HepG2 (cell line): ENCODE data around the gene CAD. TPM values are rescaled to one million over a fixed set of nuclear protein-coding genes. Genes with fewer than 3 reads are reported as not detected.

Experiments
- AHR ChIP-seq: IDR thresholded peaks from 2 replicates; pipeline ENCODE4 v1.6.1; 2018; ENCODE audit warnings: missing genetic modification reagents, missing compliant biosample characterization
- ARNT ChIP-seq: fragments of 450-650 bp; IDR thresholded peaks from 2 replicates; pipeline ENCODE4 v1.6.1; 2017
- CBFB ChIP-seq: sonication (generic); formaldehyde crosslinking; IDR thresholded peaks from 2 replicates; pipeline ENCODE4 v1.4.0; 2020; ENCODE audit warnings: missing genetic modification reagents
- CHD2 ChIP-seq: IDR thresholded peaks from 2 replicates; pipeline ENCODE4 v1.6.1; 2011; ENCODE audit warnings: low read depth, low read length, improper control_type of control experiment
- GTF2F1 ChIP-seq: fragments of 150-350 bp; IDR thresholded peaks from 2 replicates; pipeline ENCODE4 v1.6.1; 2014; ENCODE audit warnings: low read length
- MBD4 ChIP-seq: IDR thresholded peaks from 2 replicates; pipeline ENCODE4 v1.6.1; 2012; ENCODE audit warnings: low read length, inconsistent platforms, borderline replicate concordance
- MED8 ChIP-seq: sonication (generic); formaldehyde crosslinking; IDR thresholded peaks from 2 replicates; pipeline ENCODE4 v1.8.1; 2023; ENCODE audit warnings: mild to moderate bottlenecking, missing genetic modification reagents; ENCODE audit not compliant: insufficient replicate concordance
- MTA1 ChIP-seq: sonication (generic); formaldehyde crosslinking; IDR thresholded peaks from 2 replicates; pipeline ENCODE4 v1.4.0; 2020; ENCODE audit warnings: missing genetic modification reagents, mild to moderate bottlenecking, borderline replicate concordance
- POLR2AphosphoS2 ChIP-seq: IDR thresholded peaks from 2 replicates; pipeline ENCODE4 v1.6.1; 2011; ENCODE audit warnings: low read depth, low read length, improper control_type of control experiment
- RAD21 ChIP-seq: fragments of 450-650 bp; formaldehyde crosslinking; IDR thresholded peaks from 2 replicates; pipeline ENCODE4 v1.5.0; 2020; ENCODE audit warnings: mild to moderate bottlenecking
- SIX1 ChIP-seq: sonication (generic); formaldehyde crosslinking; IDR thresholded peaks from 2 replicates; pipeline ENCODE4 v1.4.0; 2020; ENCODE audit warnings: missing genetic modification reagents, borderline replicate concordance
- SMC3 ChIP-seq: IDR thresholded peaks from 2 replicates; pipeline ENCODE4 v1.6.1; 2011; ENCODE audit warnings: low read length, improper control_type of control experiment
- SRSF4 ChIP-seq: fragments of 200-400 bp; formaldehyde crosslinking; IDR thresholded peaks from one replicate; pipeline ENCODE4 v1.6.1; 2018; ENCODE audit warnings: mild to moderate bottlenecking, low read depth, low read length, moderate library complexity; ENCODE audit not compliant: poor library complexity, severe bottlenecking
- TCF7 ChIP-seq: sonication (generic); IDR thresholded peaks from 2 replicates; pipeline ENCODE4 v1.6.1; 2016; ENCODE audit warnings: antibody characterized with exemption, low read depth
- TEAD3 ChIP-seq: optimal IDR thresholded peaks from 2 replicates; pipeline ENCODE3; 2016; ENCODE audit warnings: borderline replicate concordance
- ZBTB38 ChIP-seq: sonication (generic); formaldehyde crosslinking; IDR thresholded peaks from 2 replicates; pipeline ENCODE4 v1.5.1; 2020; ENCODE audit warnings: mild to moderate bottlenecking, missing genetic modification reagents
- ZFP36L1 ChIP-seq: sonication (generic); formaldehyde crosslinking; IDR thresholded peaks from 2 replicates; pipeline ENCODE4 v1.8.0; 2022; ENCODE audit warnings: mild to moderate bottlenecking, missing genetic modification reagents, moderate library complexity
- ZNF136 ChIP-seq: sonication (generic); formaldehyde crosslinking; IDR thresholded peaks from 2 replicates; pipeline ENCODE4 v1.8.1; 2022; ENCODE audit warnings: low read depth, mild to moderate bottlenecking, moderate library complexity, missing genetic modification reagents
- ZNF180 ChIP-seq: sonication (generic); formaldehyde crosslinking; IDR thresholded peaks from 2 replicates; pipeline ENCODE4 v1.4.0; 2020; ENCODE audit warnings: low read depth, missing genetic modification reagents, borderline replicate concordance
- ZNF326 ChIP-seq: sonication (generic); formaldehyde crosslinking; IDR thresholded peaks from 2 replicates; pipeline ENCODE4 v1.4.0; 2020; ENCODE audit warnings: missing genetic modification reagents, borderline replicate concordance
- ZNF343 ChIP-seq: sonication (generic); formaldehyde crosslinking; IDR thresholded peaks from 2 replicates; pipeline ENCODE4 v1.4.0; 2020; ENCODE audit warnings: mild to moderate bottlenecking, missing genetic modification reagents
- ZNF776 ChIP-seq: sonication (generic); formaldehyde crosslinking; IDR thresholded peaks from 2 replicates; pipeline ENCODE4 v1.4.0; 2020; ENCODE audit warnings: mild to moderate bottlenecking, missing genetic modification reagents
- ZNF816 ChIP-seq: sonication (generic); formaldehyde crosslinking; IDR thresholded peaks from 2 replicates; pipeline ENCODE4 v1.8.0; 2022; ENCODE audit warnings: missing genetic modification reagents, mild to moderate bottlenecking, borderline replicate concordance
- ZNF83 ChIP-seq: sonication (generic); formaldehyde crosslinking; IDR thresholded peaks from 2 replicates; pipeline ENCODE4 v1.4.0; 2020; ENCODE audit warnings: missing genetic modification reagents, mild to moderate bottlenecking, borderline replicate concordance
- ZNF850 ChIP-seq: sonication (generic); formaldehyde crosslinking; conservative IDR thresholded peaks from 2 replicates; pipeline ENCODE4 v1.9.0; 2021; ENCODE audit warnings: mild to moderate bottlenecking, missing genetic modification reagents
- polyA plus RNA-seq, 8 experiments: library from polyadenylated mRNA; depleted of rRNA in 3 of 8; stranded (reverse) in 7 of 8; unstranded in 1 of 8; fragments of >200 nt; fragmentation: Illumina TruSeq in 4 of 8; extraction: Trizol in 4 of 8; gene quantifications; 2 replicates each; pipeline versions ENCODE4 v1.2.1 to v1.2.3, GENCODE V29; 2011 to 2016; ENCODE audit warnings: low read depth in 4 of 8, missing spikeins in 1 of 8, mixed read lengths in 1 of 8; ENCODE audit not compliant: insufficient read depth in 1 of 8
- total RNA-seq, 5 experiments: library from RNA; depleted of rRNA; stranded (reverse); fragments of >200 nt; fragmentation: Illumina TruSeq; extraction: Trizol; gene quantifications; 2 replicates each; pipeline ENCODE4 v1.2.3, GENCODE V29; 2016; ENCODE audit warnings: low read depth in 1 of 5
- TF ChIP-seq, protein P1 (sequence below): sonication (generic); formaldehyde crosslinking; IDR thresholded peaks from 2 replicates; pipeline ENCODE4 v1.4.0; 2020; ENCODE audit warnings: missing genetic modification reagents, mild to moderate bottlenecking, borderline replicate concordance
- TF ChIP-seq, protein P2 (sequence below): sonication (generic); formaldehyde crosslinking; IDR thresholded peaks from 2 replicates; pipeline ENCODE4 v1.5.1; 2020; ENCODE audit warnings: missing genetic modification reagents, mild to moderate bottlenecking, borderline replicate concordance
- TF ChIP-seq, protein P3 (sequence below): sonication (generic); formaldehyde crosslinking; IDR thresholded peaks from 2 replicates; pipeline ENCODE4 v1.9.0; 2021; ENCODE audit warnings: missing genetic modification reagents, mild to moderate bottlenecking, borderline replicate concordance

Gene CAD
- total and polyA plus RNA-seq, 2 of the 13 experiments (the other 11 are each of a cell fraction or from before 2014, with no cell fraction given), result 21.7 to 37.0 TPM

- TF ChIP-seq ZNF776, result 0 out of 2 replicates have a peak, but pooled peaks have one; percentile 60
- TF ChIP-seq ZNF136 (CRISPR knock-in tag), result no peak
- TF ChIP-seq SMC3, result no peak
- TF ChIP-seq TEAD3, result peak; percentile 19
- TF ChIP-seq, protein P1, sequence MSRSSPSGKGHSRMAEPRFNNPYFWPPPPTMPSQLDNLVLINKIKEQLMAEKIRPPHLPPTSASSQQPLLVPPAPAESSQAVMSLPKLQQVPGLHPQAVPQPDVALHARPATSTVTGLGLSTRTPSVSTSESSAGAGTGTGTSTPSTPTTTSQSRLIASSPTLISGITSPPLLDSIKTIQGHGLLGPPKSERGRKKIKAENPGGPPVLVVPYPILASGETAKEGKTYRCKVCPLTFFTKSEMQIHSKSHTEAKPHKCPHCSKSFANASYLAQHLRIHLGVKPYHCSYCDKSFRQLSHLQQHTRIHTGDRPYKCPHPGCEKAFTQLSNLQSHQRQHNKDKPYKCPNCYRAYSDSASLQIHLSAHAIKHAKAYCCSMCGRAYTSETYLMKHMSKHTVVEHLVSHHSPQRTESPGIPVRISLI (CRISPR knock-in tag), result no peak
- TF ChIP-seq ZNF816, result no peak
- TF ChIP-seq GTF2F1, result no peak
- no peak; the same call in 1 of the 2 replicates for TF ChIP-seq ZNF343 (CRISPR knock-in tag)
- TF ChIP-seq, protein P2, sequence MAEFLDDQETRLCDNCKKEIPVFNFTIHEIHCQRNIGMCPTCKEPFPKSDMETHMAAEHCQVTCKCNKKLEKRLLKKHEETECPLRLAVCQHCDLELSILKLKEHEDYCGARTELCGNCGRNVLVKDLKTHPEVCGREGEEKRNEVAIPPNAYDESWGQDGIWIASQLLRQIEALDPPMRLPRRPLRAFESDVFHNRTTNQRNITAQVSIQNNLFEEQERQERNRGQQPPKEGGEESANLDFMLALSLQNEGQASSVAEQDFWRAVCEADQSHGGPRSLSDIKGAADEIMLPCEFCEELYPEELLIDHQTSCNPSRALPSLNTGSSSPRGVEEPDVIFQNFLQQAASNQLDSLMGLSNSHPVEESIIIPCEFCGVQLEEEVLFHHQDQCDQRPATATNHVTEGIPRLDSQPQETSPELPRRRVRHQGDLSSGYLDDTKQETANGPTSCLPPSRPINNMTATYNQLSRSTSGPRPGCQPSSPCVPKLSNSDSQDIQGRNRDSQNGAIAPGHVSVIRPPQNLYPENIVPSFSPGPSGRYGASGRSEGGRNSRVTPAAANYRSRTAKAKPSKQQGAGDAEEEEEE (CRISPR knock-in tag), result no peak
- TF ChIP-seq ZFP36L1 (CRISPR knock-in tag), result no peak
- TF ChIP-seq ARNT, result no peak
- no peak for TF ChIP-seq ZNF83 (CRISPR knock-in tag)
- TF ChIP-seq MBD4, result no peak
- no peak; the same call in 1 of the 2 replicates for TF ChIP-seq RAD21 (CRISPR knock-in tag)
- TF ChIP-seq TCF7, result no peak
- TF ChIP-seq MED8 (CRISPR knock-in tag), result no peak
- TF ChIP-seq MTA1 (CRISPR knock-in tag), result no peak; the same call in 1 of the 2 replicates
- no peak for TF ChIP-seq SRSF4
- TF ChIP-seq, protein P3, sequence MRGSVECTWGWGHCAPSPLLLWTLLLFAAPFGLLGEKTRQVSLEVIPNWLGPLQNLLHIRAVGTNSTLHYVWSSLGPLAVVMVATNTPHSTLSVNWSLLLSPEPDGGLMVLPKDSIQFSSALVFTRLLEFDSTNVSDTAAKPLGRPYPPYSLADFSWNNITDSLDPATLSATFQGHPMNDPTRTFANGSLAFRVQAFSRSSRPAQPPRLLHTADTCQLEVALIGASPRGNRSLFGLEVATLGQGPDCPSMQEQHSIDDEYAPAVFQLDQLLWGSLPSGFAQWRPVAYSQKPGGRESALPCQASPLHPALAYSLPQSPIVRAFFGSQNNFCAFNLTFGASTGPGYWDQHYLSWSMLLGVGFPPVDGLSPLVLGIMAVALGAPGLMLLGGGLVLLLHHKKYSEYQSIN (CRISPR knock-in tag), result no peak
- 0 out of 2 replicates have a peak, but pooled peaks have one; percentile 57 for TF ChIP-seq CBFB (CRISPR knock-in tag)
- TF ChIP-seq AHR (CRISPR knock-in tag), result 0 out of 2 replicates have a peak, but pooled peaks have one; percentile 27
- no peak for TF ChIP-seq POLR2AphosphoS2
- TF ChIP-seq ZNF326 (CRISPR knock-in tag), result no peak
- TF ChIP-seq ZNF850 (CRISPR knock-in tag), result no peak
- peak; percentile 86 for TF ChIP-seq ZBTB38 (CRISPR knock-in tag)
- TF ChIP-seq CHD2, result no peak
- TF ChIP-seq SIX1 (CRISPR knock-in tag), result no peak
- no peak for TF ChIP-seq ZNF180 (CRISPR knock-in tag)
These were observed at the start of gene CAD (continued) for GRCh38 chr2:27217173-27218121.
